ENCODE measurements around the gene TUT1.

TUT1 gene

GRCh38 chr11:62538470-62539237 is 52.7 kb downstream of the TUT1 start:
- DNase-seq (ENCODE audit: low read depth): no peak

GRCh38 chr11:62536301-62536957 is 54.9 kb downstream of the TUT1 start:
- H3K4me3 ChIP-seq (ENCODE audit: low read depth, low read length): no peak overlapping the region
- no peak for TF ChIP-seq CTCF (IDR thresholded peaks at IDR 0.05; ENCODE audit: low read depth, low read length, missing control alignments)
- DNase-seq (ENCODE audit: low read depth): no peak

More at GRCh38 chr11:62538470-62539237, 52.7 kb downstream of the TUT1 start:
- TF ChIP-seq CTCF (IDR thresholded peaks at IDR 0.05; ENCODE audit: low read depth, low read length, missing control alignments): no peak
- no peak overlapping the region for H3K4me3 ChIP-seq (ENCODE audit: low read depth, low read length)

GRCh38 chr11:62535802-62536201 is 55.5 kb downstream of the TUT1 start:
- no peak overlapping the region for H3K4me3 ChIP-seq (ENCODE audit: low read depth, low read length)
- TF ChIP-seq CTCF (IDR thresholded peaks at IDR 0.05; ENCODE audit: low read depth, low read length, missing control alignments): no peak
- DNase-seq (ENCODE audit: low read depth): no peak

GRCh38 chr11:62534779-62535545 is 56.4 kb downstream of the TUT1 start:
- DNase-seq (ENCODE audit: low read depth): no peak

GRCh38 chr11:62532096-62532495 is 59.2 kb downstream of the TUT1 start:
- DNase-seq (ENCODE audit: low read depth): no peak
- TF ChIP-seq CTCF (IDR thresholded peaks at IDR 0.05; ENCODE audit: low read depth, low read length, missing control alignments): no peak
- H3K4me3 ChIP-seq (ENCODE audit: low read depth, low read length): no peak overlapping the region

More at GRCh38 chr11:62534779-62535545, 56.4 kb downstream of the TUT1 start:
- H3K4me3 ChIP-seq (ENCODE audit: low read depth, low read length): no peak overlapping the region
- TF ChIP-seq CTCF (IDR thresholded peaks at IDR 0.05; ENCODE audit: low read depth, low read length, missing control alignments): no peak

Measured in GM12864 (cell line).